ENCODE results near the gene WLS.
"Not testable (repeated sequence)": the region's sequence is repeated elsewhere in the genome, so short reads cannot be mapped to it uniquely, and the experiment has no call there.

The WLS gene

GRCh38 chr1:68197461-68197860 lies 34.9 kb downstream of the WLS start:
- DNase-seq = no peak

- DNase-seq = no peak
Observed at GRCh38 chr1:68196676-68197075, 35.6 kb downstream of the WLS start.

GRCh38 chr1:68191717-68192116 lies 40.6 kb downstream of the WLS start:
- DNase-seq = no peak

- DNase-seq = no peak
Observed at GRCh38 chr1:68188644-68189340, 43.5 kb downstream of the WLS start.

- DNase-seq = no peak
Observed at GRCh38 chr1:68188060-68188538, 44.2 kb downstream of the WLS start.

GRCh38 chr1:68185743-68186142 lies 46.6 kb downstream of the WLS start:
- DNase-seq = no peak

GRCh38 chr1:68183895-68184294 lies 48.4 kb downstream of the WLS start:
- no peak for DNase-seq

- no peak for DNase-seq
Observed at GRCh38 chr1:68181165-68181556, 51.2 kb downstream of the WLS start.

GRCh38 chr1:68180441-68181164 lies 51.7 kb downstream of the WLS start:
- no peak for DNase-seq

GRCh38 chr1:68178821-68179490 lies 53.4 kb downstream of the WLS start:
- DNase-seq = no peak

- DNase-seq = no peak
Observed at GRCh38 chr1:68175621-68176398, 56.5 kb downstream of the WLS start.

- DNase-seq = no peak
Observed at GRCh38 chr1:68174738-68175113, 57.6 kb downstream of the WLS start.

- peak in 1 of 2 experiments; percentile 6 for DNase-seq
Observed at GRCh38 chr1:68173936-68174737, 58.2 kb downstream of the WLS start.

- peak in 1 of 2 experiments; percentile 23 for DNase-seq
Observed at GRCh38 chr1:68173283-68173935, 58.9 kb downstream of the WLS start.

GRCh38 chr1:68171795-68172194 lies 60.5 kb downstream of the WLS start:
- DNase-seq = not testable (repeated sequence)

- DNase-seq = no peak
Observed at GRCh38 chr1:68168545-68169171, 63.7 kb downstream of the WLS start.

- DNase-seq = no peak
Observed at GRCh38 chr1:68167211-68167610, 65.1 kb downstream of the WLS start.

GRCh38 chr1:68166348-68166747 lies 66.0 kb downstream of the WLS start:
- DNase-seq = no peak

GRCh38 chr1:68165665-68166064 lies 66.7 kb downstream of the WLS start:
- no peak for DNase-seq

- no peak for DNase-seq
Observed at GRCh38 chr1:68164918-68165317, 67.4 kb downstream of the WLS start.

GRCh38 chr1:68163220-68163619 lies 69.1 kb downstream of the WLS start:
- no peak for DNase-seq

Measured in NCI-H446 (cell line).